NCI-H2029 treated with DMSO at 0.1 percent for 48 hours (cell line): ENCODE data around the gene CNOT9.
"Not testable (repeated sequence)": the region's sequence is repeated elsewhere in the genome, so short reads cannot be mapped to it uniquely, and the experiment has no call there.

Source experiments
- DNase-seq: peaks from one replicate; lab custom pipeline; 2025; lab: John Stamatoyannopoulos, UW

Gene CNOT9, protein sequence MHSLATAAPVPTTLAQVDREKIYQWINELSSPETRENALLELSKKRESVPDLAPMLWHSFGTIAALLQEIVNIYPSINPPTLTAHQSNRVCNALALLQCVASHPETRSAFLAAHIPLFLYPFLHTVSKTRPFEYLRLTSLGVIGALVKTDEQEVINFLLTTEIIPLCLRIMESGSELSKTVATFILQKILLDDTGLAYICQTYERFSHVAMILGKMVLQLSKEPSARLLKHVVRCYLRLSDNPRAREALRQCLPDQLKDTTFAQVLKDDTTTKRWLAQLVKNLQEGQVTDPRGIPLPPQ

DNA sequence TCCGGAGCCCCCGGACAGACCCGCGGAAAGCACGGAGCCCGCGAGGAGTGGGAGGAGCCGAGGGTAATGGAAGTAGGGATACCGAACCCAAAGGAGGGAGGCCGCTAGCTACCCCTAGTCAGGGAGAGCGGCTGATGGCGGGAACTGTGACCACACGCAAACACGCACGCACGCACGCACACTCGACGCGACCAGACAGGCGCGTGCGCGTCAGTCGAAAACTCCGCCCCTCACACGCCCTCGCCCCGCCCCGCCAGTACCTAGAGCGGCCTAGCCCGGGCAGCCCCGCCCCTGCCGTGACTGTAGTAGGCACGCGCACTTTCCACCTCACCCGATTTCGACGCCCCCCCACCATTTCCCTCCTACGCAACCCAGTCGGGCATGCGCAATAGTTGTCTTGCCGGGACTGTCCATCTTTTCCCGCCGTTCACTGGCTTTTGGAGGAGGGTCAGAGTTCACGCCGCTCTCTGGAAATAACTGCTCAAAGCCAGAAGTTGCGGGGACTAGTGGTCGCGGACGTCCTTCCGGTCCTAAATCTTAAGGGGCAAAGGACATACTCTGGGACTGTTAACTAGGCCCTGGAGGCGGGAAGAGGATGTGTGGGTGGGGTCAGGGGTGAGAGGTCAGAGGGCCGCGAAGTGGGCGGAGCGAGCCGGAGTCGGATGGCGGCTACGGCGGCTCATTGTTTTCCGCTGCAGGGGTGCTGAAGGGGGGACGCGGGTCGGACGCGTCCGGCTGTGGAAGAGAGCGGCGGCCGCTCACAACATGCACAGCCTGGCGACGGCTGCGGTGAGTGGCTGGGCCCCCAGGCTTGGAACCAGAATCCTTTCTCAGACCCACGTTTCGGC, at the start of gene CNOT9, which contains the start of gene USP37:
Gene CNOT9, plus strand, starts transcription at position 650 of the 848 bp plus-strand sequence. Its CDS starts 116 bp downstream, at position 766.
Gene USP37, minus strand, starts transcription at position 162 of the 848 bp plus-strand sequence. CDS start 9,698 bp downstream, outside the sequence.
- peak; percentile 94 for DNase-seq

DNA sequence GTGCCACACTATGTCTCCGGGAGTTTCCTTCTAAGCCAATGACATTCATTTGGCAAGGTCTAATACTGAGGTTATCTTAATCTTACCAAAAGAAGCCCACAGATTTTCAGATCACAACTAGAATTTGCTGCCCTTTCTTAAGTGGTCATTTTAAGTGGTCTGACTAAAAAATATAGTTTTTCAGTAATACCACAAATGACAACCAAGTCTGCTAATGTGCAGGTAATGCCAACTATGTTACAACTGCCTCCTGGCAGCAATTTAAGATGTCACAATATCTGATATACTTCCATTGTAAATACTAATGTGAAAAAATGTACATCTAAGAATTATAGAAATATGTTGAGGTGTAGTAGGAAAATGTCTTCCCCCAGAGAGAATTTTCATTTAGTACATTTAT, 49.8 kb upstream of the CNOT9 start:
- DNase-seq: no peak

DNA sequence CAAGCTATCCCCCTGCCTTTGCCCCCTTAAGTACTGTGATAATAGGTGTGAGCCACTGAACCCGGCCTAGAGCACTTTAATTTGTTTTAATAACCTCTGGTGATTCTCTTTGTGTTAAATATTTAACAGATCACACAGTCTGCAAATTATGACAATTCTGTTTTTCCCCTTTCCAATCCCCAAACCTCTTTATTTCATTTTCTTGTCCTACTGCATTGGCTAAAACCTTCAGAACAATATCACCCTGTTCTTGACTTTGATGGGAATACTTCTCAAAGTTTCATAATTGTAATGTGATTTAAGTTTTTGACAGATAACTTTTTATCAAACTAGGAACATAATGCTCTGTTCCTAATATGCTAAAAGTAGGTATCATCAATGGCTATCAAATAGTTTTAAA, 45.0 kb upstream of the CNOT9 start:
- DNase-seq: no peak

DNA sequence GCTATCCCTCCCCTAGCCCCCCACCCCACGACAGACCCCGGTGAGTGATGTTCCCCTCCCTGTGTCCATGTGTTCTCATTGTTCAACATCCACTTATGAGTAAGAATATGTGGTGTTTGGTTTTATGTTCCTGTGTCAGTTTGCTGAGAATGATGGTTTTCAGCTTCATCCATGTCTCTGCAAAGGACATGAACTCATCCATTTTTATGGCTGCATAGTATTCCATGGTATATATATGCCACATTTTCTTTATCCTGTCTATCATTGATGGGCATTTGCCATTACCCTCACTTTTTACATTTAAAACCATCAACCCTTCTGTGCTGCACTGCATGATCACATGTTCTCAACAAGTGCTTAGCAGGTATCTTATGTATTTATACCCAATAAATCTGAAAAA, 40.2 kb upstream of the CNOT9 start:
- not testable (repeated sequence) for DNase-seq

DNA sequence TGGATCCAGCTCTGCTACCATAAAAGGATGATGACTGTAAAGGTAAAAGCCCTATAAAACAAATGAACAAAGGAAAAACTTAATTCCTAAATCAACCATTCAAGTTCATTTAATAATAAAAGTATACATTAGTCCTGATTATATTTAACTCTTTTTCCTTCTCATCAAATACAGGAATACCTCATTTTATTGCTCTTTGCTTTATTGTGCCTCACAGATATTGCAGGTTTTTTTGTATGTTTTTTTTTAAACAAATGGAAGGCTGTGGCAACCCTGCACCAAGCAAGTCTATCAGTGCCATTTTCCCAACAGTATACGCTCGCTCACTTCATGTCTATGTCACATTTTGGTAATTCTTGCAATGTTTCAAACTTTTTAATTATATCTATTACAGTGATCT, 38.6 kb upstream of the CNOT9 start:
- DNase-seq: no peak

DNA sequence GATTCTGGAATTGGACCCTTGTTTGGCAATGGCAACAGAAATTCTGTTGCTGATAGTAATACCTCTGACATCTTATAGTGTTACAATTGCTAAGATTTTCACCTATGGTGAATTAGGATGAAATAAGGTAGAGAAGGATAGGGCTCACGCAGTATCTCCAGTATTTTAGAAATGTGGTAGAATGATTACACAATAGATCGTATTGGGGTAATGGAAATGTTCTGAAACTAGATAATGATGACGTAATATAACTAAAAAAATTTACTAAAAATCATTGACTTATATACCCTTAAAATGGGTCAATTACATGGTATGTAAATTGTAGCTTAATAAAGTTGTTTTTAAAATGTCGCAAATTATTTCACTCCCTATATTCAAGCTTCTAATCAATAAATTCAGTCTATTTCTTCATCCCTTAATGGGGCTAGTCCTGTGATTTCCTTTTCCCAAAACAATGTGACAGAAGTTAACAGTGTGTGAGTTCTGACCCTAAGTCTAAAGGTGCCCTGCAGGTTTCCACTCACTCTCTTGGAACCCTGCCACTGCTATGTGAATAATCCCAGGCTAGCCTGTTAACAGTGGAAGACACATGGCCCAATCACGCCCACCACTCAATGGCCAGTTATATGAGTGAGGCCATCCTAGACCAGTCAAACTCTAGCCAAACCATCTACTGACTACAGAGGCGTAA, 31.7 kb upstream of the CNOT9 start:
- DNase-seq: no peak

DNA sequence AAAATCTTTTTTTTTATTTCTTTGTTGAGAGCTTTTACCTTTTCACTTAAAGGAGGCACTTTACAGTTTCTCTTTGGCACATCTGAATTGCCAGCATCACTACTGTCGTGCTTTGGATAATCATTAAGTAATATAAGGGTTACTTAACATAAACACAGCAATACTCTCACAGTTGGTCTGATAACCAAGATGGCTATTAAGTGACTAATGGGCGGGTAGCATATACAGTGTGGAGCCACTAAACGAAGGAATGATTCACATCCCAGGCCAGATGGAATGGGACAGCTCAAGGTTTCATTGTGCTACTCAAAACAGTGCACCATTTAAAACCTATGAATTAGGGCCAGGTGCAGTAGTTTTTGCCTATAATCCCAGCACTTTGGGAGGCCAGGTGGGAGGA, 28.6 kb upstream of the CNOT9 start:
- no peak for DNase-seq

DNA sequence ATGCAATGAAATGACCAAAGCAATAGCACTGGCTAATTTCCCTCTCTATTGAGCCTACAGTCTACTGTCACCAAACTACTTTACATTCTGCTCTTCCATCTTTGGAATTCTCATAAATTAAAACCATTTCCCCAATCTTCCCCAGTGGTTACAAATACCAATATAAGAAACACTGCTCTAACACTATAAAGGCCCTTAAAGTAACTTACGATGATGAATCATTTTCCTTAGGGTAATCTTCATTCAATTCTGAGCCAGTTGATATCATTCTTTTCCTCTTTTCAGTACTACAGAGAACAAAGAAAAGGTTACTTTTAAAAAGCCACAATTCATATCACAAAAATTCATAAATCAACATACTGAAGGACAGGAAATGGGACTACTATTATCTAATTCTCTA, 22.6 kb upstream of the CNOT9 start:
- no peak for DNase-seq

DNA sequence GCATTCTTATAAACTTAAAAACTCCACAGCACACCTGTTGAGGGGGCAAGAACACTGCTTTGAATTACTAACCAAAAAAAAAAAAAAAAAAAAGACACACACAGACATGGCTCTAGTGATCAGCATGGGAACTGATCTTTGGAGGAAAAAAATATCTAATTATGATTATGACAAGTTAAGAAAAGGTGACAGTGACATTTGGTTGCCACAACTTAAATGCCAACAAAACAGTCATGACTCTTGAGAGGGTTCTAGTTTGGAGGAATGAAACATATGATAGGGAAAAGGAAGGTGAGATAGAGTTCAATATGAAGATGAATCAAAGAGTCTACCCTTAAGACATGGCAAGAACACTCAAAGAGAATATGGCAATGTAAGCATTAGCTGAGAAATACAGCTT, 21.1 kb upstream of the CNOT9 start:
- DNase-seq: no peak

DNA sequence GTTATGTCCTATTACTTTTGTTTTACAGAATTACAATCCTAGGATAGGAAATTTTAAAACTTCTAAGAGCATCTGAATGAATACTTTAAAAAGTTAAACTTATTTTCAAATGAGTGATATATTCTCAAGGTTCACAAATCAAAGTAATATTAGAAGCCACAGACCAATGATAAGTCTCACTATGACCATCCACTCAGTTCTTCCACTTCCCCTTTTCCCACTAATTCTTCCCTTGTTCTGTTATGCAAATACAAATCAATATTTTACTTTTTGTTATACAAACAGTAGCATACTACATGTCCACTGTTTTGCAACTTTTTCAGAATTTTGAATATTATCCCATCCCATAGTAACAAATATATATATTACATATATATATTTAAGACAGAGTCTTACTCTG, 20.7 kb upstream of the CNOT9 start:
- no peak for DNase-seq

DNA sequence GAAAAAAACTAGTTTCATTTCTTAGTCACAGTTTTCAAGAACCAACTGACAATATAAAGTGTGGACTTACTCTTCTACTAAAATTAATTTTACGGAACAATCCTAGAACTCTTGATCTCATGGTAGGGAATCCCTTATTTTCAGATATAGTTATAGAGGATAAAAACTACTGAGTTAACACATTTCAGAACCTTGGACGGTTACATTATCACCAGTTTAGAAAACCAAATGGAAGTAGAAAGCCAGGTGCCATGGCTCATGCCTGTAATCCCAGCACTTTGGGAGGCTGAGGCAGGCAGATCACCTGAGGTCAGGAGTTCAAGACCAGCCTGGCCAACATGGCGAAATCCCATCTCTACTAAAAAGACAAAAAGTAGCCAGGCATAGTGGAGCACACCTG, 14.4 kb upstream of the CNOT9 start:
- DNase-seq: not testable (repeated sequence)

DNA sequence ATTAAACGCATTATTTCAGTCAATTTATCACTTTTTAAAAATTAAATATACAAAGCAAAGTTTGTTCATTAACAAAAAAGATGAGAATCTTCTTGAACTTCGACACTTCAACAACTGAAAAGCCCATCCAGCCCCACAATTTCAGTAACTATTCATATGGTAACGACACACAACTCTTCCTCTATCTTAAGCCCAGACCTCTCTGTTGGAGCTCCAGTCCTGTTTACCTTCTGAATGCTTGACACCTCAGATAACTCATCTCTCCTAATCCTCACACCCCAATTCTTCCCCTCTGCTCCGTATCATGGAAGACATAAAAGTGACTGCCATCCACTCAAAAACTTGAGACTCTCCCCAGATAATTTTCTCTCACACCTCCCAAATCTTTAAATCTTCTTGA, 13.1 kb upstream of the CNOT9 start:
- DNase-seq: no peak

DNA sequence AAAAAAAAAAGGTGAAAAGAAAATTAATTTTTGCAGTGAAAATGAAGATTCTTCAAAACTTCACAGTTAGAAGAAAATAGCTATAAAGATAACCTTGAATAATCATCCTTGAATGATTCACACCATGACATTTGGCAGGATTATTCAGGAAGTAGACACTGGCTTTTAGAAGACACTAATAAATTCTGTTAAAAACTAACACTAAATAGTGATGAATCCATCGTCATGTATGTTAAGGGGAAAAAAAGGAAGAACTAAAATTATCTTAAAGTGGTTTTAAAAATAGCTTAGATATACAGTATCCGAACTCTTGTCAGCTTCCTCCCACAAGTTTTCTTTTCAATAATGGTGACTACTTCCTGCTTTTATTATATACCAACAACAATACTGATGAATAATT, 10.7 kb upstream of the CNOT9 start:
- no peak for DNase-seq

DNA sequence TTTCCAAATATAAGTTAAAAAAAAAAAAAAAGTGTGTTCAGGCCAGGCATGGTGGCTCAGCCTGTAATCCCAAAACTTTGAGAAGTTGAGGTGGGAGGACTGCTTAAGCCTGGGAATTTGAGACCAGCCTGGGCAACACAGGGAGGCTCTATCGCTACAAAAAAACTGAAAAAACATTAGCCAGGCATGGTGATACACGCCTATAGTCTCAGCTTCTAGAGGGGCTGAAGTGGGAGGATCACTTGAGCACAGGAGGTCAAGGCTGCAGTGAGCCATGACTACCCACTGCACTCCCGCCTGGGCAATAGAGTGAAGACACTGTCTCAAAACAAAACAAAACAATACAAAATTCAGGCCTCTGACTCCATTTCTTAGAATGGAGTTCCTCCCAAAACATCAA, 9.7 kb upstream of the CNOT9 start:
- no peak for DNase-seq

DNA sequence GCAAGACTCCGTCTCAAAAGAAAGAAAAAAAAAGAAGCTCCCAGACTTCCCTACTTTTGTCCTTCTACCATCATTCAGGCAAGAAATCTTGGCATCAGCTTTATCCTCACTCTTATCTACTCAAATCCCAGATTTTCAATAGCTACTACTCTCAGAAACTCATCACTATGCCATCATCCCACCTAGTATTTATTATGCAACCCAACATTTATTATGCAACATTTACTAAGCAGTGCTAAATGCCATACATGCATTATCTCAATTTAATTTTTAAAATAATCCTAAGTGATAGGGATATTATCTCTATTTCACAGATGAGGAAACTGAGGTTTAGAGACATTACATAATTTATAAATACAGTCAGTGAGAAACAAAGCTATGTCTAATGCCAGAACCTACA, 4.6 kb upstream of the CNOT9 start:
- DNase-seq: no peak

DNA sequence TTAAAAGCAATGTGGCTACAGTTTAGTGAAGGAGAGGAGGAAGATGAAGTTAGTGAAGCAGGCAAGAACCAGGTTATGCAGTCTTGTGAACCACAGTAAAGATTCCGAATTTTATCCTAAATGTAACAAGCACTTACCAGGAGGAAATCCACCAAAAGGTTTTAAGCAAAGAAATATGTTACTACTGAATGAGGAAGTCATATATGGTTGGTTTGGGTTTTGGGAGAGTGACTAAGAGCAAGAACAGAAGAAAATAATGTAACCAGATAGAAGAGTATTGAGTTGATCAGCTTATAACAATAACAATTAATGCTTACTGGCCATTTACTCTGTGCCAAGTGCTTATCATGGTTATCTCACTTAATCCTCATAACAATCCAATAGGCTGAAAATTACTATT, 2.3 kb upstream of the CNOT9 start:
- DNase-seq: no peak

DNA sequence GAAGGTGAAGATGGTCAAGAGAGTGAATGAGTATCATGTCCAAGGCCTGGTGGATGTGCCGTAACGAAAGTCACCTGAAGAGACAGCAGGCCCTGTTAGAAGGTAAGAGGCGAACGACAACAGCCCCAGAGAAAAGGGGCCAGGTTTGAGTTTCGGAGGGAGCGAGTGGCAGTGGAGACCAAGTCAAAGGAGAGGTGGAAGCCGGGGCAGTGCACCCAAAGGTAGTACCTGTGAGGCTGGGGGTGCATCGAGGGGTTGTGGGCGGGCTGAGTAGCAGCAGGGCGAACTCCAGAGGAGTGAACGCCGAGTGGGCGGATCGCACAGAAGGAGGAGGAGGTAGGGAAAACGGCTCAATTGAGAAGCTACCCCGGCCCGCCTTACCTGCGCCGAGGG, 846 bp upstream of the CNOT9 start:
- no peak for DNase-seq

DNA sequence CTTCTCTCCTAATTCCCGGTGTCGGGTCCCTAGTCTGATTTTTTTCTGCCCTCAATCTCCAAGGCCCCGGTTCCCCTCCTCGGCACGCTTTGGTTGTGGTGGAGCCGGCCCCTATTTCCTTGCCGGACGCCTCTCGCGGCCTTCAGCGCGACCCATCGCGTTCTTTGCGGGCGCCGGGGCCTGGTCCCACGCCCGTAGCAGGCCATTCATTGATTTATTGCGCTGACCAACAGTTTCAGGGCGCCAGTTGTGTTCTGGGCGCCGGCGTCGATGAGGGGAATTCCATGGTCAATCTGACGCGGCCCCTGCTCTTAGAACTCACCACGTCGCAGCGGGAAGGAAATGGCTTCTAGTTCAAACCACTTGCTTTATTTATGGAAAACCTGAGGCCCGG, 396 bp downstream of the CNOT9 start:
- no peak for DNase-seq

DNA sequence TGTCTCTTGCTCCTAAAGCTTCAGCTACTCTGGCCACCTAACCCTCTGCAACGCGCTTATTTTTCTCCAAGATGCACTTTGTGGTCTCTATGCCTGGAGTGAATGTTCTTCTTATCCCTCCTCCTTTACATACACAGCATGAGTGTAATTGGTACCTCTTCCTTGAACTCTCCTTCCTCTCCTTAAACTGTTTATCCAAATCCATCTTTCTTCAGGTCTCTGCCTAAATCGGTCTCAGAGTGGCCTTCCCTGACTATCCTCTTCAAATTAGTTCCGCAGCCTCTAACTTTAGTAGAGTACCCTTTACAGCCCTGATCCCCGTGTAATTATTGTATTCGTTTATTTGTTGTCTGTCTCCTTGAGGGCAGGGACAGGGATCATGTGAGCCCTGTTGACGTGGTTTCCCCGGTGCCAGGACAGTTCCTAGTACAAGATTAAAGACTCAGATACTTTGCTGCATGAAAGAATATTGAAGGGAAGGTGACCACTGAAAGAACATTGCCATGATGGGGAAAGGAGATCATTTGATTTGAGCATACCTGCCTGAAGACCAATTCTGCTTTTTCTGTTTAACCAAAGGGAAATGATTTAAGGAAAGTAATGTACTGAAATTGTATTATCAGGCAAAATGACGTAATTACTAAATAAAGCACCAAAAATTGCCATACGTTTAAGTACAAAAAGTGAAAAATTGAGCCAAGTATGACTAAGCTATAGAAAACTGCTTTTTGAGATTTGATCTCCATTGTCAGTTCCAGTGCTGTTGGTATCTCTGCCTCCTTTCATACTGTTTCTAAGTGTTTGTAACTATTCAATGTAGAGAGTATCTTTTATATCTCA, 1.2 kb downstream of the CNOT9 start:
- DNase-seq: no peak

DNA sequence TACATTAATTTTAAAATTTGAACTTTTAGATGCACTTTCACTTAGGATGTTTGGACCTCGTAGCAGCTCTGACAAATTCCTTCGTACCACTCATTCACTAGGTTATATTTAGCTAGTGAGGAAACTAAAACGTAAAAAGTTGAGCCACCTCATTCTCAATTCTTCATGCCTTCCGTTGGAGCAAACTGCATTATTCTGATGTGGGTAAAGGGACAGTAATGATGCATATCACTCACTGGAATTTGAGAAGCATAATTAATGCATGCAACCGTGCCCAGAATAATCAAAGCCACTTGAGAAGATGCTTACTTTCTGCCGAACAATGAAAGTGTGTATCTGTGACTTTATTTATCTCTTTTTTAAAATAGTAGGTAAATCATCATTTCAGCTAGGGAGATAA, 2.2 kb downstream of the CNOT9 start:
- no peak for DNase-seq

DNA sequence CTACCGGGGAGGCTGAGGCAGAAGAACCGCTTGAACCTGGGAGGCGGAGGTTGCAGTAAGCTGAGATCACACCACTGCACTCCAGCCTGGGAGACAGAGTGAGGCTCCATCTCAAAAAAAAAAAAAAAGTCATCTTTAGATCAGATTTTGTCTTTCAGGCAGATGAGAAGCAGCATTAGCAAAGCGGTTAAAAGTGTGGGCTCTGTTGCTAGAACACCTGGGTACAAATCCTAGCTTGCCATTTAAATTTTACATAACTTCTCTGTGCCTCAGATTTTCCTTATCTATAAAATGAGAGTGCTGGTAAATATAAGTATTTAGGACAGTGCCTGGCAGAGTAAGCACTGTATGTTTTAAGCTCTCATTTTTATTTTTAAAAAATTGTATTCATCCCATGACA, 8.2 kb downstream of the CNOT9 start:
- DNase-seq: no peak
